Neural progenitor cell (in vitro differentiated cells): ENCODE results near the gene MBLAC1. TPM values are rescaled to one million over a fixed set of nuclear protein-coding genes. Genes with fewer than 3 reads are reported as not detected.

Source experiments
- DNase-seq: peaks from one replicate; pipeline ENCODE4 v3.0.0-alpha.2; 2016; ENCODE audit warnings: low spot score
- H2AFZ ChIP-seq: fragments of 200-600 bp; sonication (generic); replicated peaks from 2 replicates; pipeline ENCODE4 v1.6.1; 2016; ENCODE audit warnings: antibody characterized with exemption
- H3F3A ChIP-seq: fragments of 200-600 bp; sonication (generic); 2 replicates; pipeline ENCODE4 v1.6.1; 2016; ENCODE audit warnings: antibody characterized with exemption, low read depth
- H3K27ac ChIP-seq: fragments of 200-600 bp; sonication (generic); 2 replicates; pipeline ENCODE4 v1.5.1; 2016; ENCODE audit warnings: mild to moderate bottlenecking
- H3K27me3 ChIP-seq: fragments of 200-600 bp; sonication (generic); 2 replicates; pipeline ENCODE4 v1.6.1; 2016; ENCODE audit warnings: mild to moderate bottlenecking, moderate library complexity
- H3K36me3 ChIP-seq: fragments of 200-600 bp; sonication (generic); 2 replicates; pipeline ENCODE4 v1.5.1; 2016
- H3K4me1 ChIP-seq: fragments of 200-600 bp; sonication (generic); 2 replicates; pipeline ENCODE4 v1.6.1; 2016; ENCODE audit warnings: mixed run types
- H3K4me2 ChIP-seq: fragments of 200-600 bp; sonication (generic); 2 replicates; pipeline ENCODE4 v1.6.1; 2016
- H3K4me3 ChIP-seq: fragments of 200-600 bp; sonication (generic); 2 replicates; pipeline ENCODE4 v1.5.1; 2016
- H3K79me2 ChIP-seq: fragments of 200-600 bp; sonication (generic); 2 replicates; pipeline ENCODE4 v1.6.1; 2016; ENCODE audit warnings: low read depth
- H3K9ac ChIP-seq: fragments of 200-600 bp; sonication (generic); 2 replicates; pipeline ENCODE4 v1.6.1; 2016
- H3K9me3 ChIP-seq: fragments of 200-600 bp; sonication (generic); 2 replicates; pipeline ENCODE4 v1.5.1; 2016; ENCODE audit warnings: low read depth
- H4K20me1 ChIP-seq: fragments of 200-600 bp; sonication (generic); 2 replicates; pipeline ENCODE4 v1.6.1; 2016; ENCODE audit warnings: low read depth
- H3K27ac Mint-ChIP-seq: 3 replicates; pipeline ENCODE4 v1.8.0; 2021; ENCODE audit warnings: mixed read lengths
- H3K27me3 Mint-ChIP-seq: 2 replicates; pipeline ENCODE4 v1.8.0; 2022; ENCODE audit warnings: low read depth, mild to moderate bottlenecking, inconsistent platforms, moderate library complexity, mixed read lengths; ENCODE audit not compliant: insufficient read depth
- H3K36me3 Mint-ChIP-seq: 3 replicates; pipeline ENCODE4 v1.8.0; 2021; ENCODE audit warnings: mixed read lengths
- H3K4me1 Mint-ChIP-seq: 3 replicates; pipeline ENCODE4 v1.8.0; 2021; ENCODE audit warnings: mixed read lengths
- H3K4me3 Mint-ChIP-seq: 3 replicates; pipeline ENCODE4 v1.8.0; 2021; ENCODE audit warnings: mild to moderate bottlenecking, moderate library complexity, mixed read lengths
- H3K9me3 Mint-ChIP-seq: 3 replicates; pipeline ENCODE4 v1.8.0; 2020; ENCODE audit warnings: mixed read lengths
- CTCF ChIP-seq: fragments of 200-600 bp; sonication (generic); IDR thresholded peaks from 2 replicates; pipeline ENCODE4 v1.5.1; 2017; ENCODE audit warnings: antibody characterized with exemption, mild to moderate bottlenecking
- EZH2 ChIP-seq: fragments of 200-600 bp; sonication (generic); IDR thresholded peaks from 2 replicates; pipeline ENCODE4 v1.6.1; 2017; ENCODE audit warnings: antibody characterized with exemption, mild to moderate bottlenecking, moderate library complexity
- EZH2phosphoT487 ChIP-seq: fragments of 200-600 bp; sonication (generic); IDR thresholded peaks from 2 replicates; pipeline ENCODE4 v1.6.1; 2017; ENCODE audit warnings: antibody characterized with exemption
- total RNA-seq: library from RNA; depleted of rRNA; stranded (reverse); fragments of >200 nt; gene quantifications from 2 replicates; pipeline ENCODE4 v1.2.3, GENCODE V29; 2015; ENCODE audit warnings: low replicate concordance

MBLAC1 gene
- total RNA-seq, 1 donor from 2014 or later: 1.6 TPM

GRCh38 chr7:100157069-100157333 lies 30.2 kb downstream of the MBLAC1 start:
- no peak overlapping the region for H3K9ac ChIP-seq
- no peaks in the 10 kb centered on the region for H3K9me3 ChIP-seq
- H3K4me3 ChIP-seq: no peak overlapping the region
- Mint-ChIP-seq H3K27ac (no peak overlapping the region), H3K4me3 (peak overlapping the region; percentile 84), H3K9me3 (no peaks in the 10 kb centered on the region), H3K4me1 (peaks cover 17% of the 10 kb centered on the region), H3K27me3 (peaks cover 11% of the 10 kb centered on the region), H3K36me3 (peaks cover 6% of the 10 kb centered on the region)
- peaks cover 2% of the 10 kb centered on the region for H3K79me2 ChIP-seq
- no peaks in the 10 kb centered on the region for H3K27me3 ChIP-seq
- no peak overlapping the region for H2AFZ ChIP-seq
- H3K27ac ChIP-seq: no peak overlapping the region
- no peak overlapping the region for H3K4me2 ChIP-seq
- H3K36me3 ChIP-seq: no peaks in the 10 kb centered on the region
- TF ChIP-seq CTCF: no peak
- TF ChIP-seq EZH2: no peak
- no peak for TF ChIP-seq EZH2phosphoT487
- H3F3A ChIP-seq: peaks cover 39% of the 10 kb centered on the region
- no peaks in the 10 kb centered on the region for H3K4me1 ChIP-seq
- H4K20me1 ChIP-seq: peaks cover 32% of the 10 kb centered on the region
- no peak for DNase-seq

GRCh38 chr7:100157334-100158228 lies 30.8 kb downstream of the MBLAC1 start:
- Histone ChIP-seq H3K9ac (peak overlapping the region; percentile 71), H3F3A (peaks cover 36% of the 10 kb centered on the region), H4K20me1 (peaks cover 32% of the 10 kb centered on the region), H3K79me2 (no peaks in the 10 kb centered on the region), H3K4me2 (peak overlapping the region; percentile 96), H3K9me3 (no peaks in the 10 kb centered on the region), H3K4me1 (no peaks in the 10 kb centered on the region), H2AFZ (no peak overlapping the region), H3K27ac (no peak overlapping the region), H3K4me3 (peak overlapping the region; percentile 96), H3K36me3 (no peaks in the 10 kb centered on the region), H3K27me3 (no peaks in the 10 kb centered on the region)
- DNase-seq: peak; percentile 36
- Mint-ChIP-seq H3K9me3 (no peaks in the 10 kb centered on the region), H3K4me3 (peak overlapping the region; percentile 84), H3K4me1 (peaks cover 18% of the 10 kb centered on the region), H3K27ac (peak overlapping the region; percentile 33), H3K27me3 (peaks cover 11% of the 10 kb centered on the region), H3K36me3 (peaks cover 4% of the 10 kb centered on the region)
- no peak for TF ChIP-seq CTCF
- TF ChIP-seq EZH2: no peak
- no peak for TF ChIP-seq EZH2phosphoT487

GRCh38 chr7:100158229-100159098 lies 31.7 kb downstream of the MBLAC1 start, which contains the start of gene TRAPPC14:
Gene TRAPPC14, minus strand, starts transcription at chr7:100158723. Its CDS starts 224 bp downstream, at chr7:100158499.
- TF ChIP-seq EZH2phosphoT487 (peak; percentile 33), EZH2 (no peak), CTCF (peak; percentile 12)
- Mint-ChIP-seq H3K27ac (peak within 1 kb of the TSS; percentile 54), H3K9me3 (no peaks in the 10 kb centered on the region), H3K4me1 (peaks cover 19% of the 10 kb centered on the region), H3K27me3 (peaks cover 13% of the 10 kb centered on the region), H3K4me3 (peak within 1 kb of the TSS; percentile 86), H3K36me3 (peaks cover 3% of the 10 kb centered on the region)
- H3K27ac ChIP-seq: peak within 1 kb of the TSS; percentile 40
- H3F3A ChIP-seq: peaks cover 29% of the 10 kb centered on the region
- H3K79me2 ChIP-seq: no peaks in the 10 kb centered on the region
- H3K4me1 ChIP-seq: no peaks in the 10 kb centered on the region
- H3K4me3 ChIP-seq: peak within 1 kb of the TSS; percentile 96
- DNase-seq: peak; percentile 97
- no peaks in the 10 kb centered on the region for H3K27me3 ChIP-seq
- peak within 1 kb of the TSS; percentile 84 for H2AFZ ChIP-seq
- peak within 1 kb of the TSS; percentile 71 for H3K9ac ChIP-seq
- no peaks in the 10 kb centered on the region for H3K9me3 ChIP-seq
- peak within 1 kb of the TSS; percentile 96 for H3K4me2 ChIP-seq
- H4K20me1 ChIP-seq: peaks cover 29% of the 10 kb centered on the region
- no peaks in the 10 kb centered on the region for H3K36me3 ChIP-seq
